ENCODE data around the gene WBP2.

Gene WBP2

DNA sequence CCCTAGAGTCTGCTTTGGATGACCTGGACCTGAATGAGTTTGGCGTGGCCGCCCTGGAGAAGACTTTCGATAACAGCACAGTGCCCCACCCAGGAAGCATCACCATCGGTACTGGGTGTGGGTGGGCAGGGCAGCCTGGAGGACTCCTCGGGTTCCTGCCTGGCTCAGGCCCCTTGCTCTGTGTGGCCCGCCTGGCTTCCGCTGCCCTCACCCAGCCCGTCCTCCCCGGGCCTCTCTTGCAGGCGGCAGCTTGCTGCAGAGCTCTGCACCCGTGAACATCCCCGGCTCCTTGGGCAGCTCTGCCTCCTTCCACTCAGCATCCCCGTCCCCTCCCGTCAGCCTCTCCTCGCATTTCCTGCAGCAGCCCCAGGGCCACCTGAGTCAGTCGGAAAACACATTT is 35.5 kb downstream of the WBP2 start:
- Histone ChIP-seq H3K9ac (ENCODE audit: low read length) (no peak overlapping the region), H3K18ac (ENCODE audit: low read length) (no peak overlapping the region), H3K79me2 (ENCODE audit: control insufficient read depth, insufficient read depth, low read length) (no peaks in the 10 kb centered on the region), H3K4ac (ENCODE audit: low read depth, low read length) (no peak overlapping the region), H4K8ac (ENCODE audit: low read depth, low read length) (no peak overlapping the region), H3K27me3 (ENCODE audit: insufficient read depth, low read length, poor library complexity) (no peaks in the 10 kb centered on the region), H3K56ac (ENCODE audit: low read length) (no peak overlapping the region), H2BK5ac (ENCODE audit: low read length) (no peak overlapping the region), H3K4me2 (ENCODE audit: low read length) (no peak overlapping the region), H3K27ac (ENCODE audit: low read depth, low read length) (no peak overlapping the region), H3K79me1 (ENCODE audit: low read length) (no peaks in the 10 kb centered on the region), H2AK5ac (ENCODE audit: low read length) (no peak overlapping the region), H3K4me1 (ENCODE audit: control insufficient read depth, low read depth, low read length) (no peaks in the 10 kb centered on the region), H3K36me3 (ENCODE audit: control insufficient read depth, insufficient read depth, low read length) (peaks cover 16% of the 10 kb centered on the region), H4K5ac (ENCODE audit: low read length) (no peak overlapping the region), H3K23ac (ENCODE audit: low read length) (no peak overlapping the region), H3K4me3 (ENCODE audit: low read length) (no peak overlapping the region), H2BK120ac (ENCODE audit: low read depth, low read length) (no peak overlapping the region), H2BK15ac (replicated peaks; ENCODE audit: low read depth) (no peak overlapping the region)
- DNase-seq, result no peak
- no CpG with 5 or more reads among the region's 16 CpGs for WGBS (ENCODE audit: extremely low coverage, insufficient coverage, low lambda C conversion rate)

DNA sequence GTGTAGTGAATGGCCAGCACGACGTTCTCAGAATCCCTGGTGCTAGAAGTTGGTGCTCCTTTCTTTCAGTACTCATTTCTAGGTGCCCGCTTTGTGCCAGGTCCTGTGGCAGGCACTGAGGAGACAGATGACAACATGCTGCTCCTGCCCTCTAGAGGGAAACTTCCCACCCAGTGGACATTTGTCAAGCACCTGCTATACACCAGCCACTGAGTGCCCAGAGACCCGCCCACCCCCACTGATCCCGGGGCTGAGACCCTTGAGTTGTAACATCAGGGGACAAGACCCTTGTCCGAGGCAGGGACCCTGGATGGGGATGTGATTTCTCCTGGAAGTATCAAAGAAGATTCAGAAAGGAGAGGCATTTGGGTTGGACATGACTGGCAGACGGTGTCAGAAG is 36.0 kb downstream of the WBP2 start:
- Histone ChIP-seq H3K9ac (ENCODE audit: low read length) (no peak overlapping the region), H3K27ac (ENCODE audit: low read depth, low read length) (no peak overlapping the region), H2BK5ac (ENCODE audit: low read length) (no peak overlapping the region), H3K4ac (ENCODE audit: low read depth, low read length) (no peak overlapping the region), H2AK5ac (ENCODE audit: low read length) (no peak overlapping the region), H2BK15ac (replicated peaks; ENCODE audit: low read depth) (no peak overlapping the region), H3K18ac (ENCODE audit: low read length) (no peak overlapping the region), H3K4me3 (ENCODE audit: low read length) (no peak overlapping the region), H4K5ac (ENCODE audit: low read length) (no peak overlapping the region), H3K36me3 (ENCODE audit: control insufficient read depth, insufficient read depth, low read length) (peaks cover 17% of the 10 kb centered on the region), H3K56ac (ENCODE audit: low read length) (no peak overlapping the region), H4K8ac (ENCODE audit: low read depth, low read length) (no peak overlapping the region), H3K79me2 (ENCODE audit: control insufficient read depth, insufficient read depth, low read length) (no peaks in the 10 kb centered on the region), H3K4me2 (ENCODE audit: low read length) (no peak overlapping the region), H3K27me3 (ENCODE audit: insufficient read depth, low read length, poor library complexity) (no peaks in the 10 kb centered on the region), H2BK120ac (ENCODE audit: low read depth, low read length) (no peak overlapping the region), H3K79me1 (ENCODE audit: low read length) (no peaks in the 10 kb centered on the region), H3K4me1 (ENCODE audit: control insufficient read depth, low read depth, low read length) (no peaks in the 10 kb centered on the region), H3K23ac (ENCODE audit: low read length) (no peak overlapping the region)
- no CpG with 5 or more reads among the region's 7 CpGs for WGBS (ENCODE audit: extremely low coverage, insufficient coverage, low lambda C conversion rate)
- no peak for DNase-seq

DNA sequence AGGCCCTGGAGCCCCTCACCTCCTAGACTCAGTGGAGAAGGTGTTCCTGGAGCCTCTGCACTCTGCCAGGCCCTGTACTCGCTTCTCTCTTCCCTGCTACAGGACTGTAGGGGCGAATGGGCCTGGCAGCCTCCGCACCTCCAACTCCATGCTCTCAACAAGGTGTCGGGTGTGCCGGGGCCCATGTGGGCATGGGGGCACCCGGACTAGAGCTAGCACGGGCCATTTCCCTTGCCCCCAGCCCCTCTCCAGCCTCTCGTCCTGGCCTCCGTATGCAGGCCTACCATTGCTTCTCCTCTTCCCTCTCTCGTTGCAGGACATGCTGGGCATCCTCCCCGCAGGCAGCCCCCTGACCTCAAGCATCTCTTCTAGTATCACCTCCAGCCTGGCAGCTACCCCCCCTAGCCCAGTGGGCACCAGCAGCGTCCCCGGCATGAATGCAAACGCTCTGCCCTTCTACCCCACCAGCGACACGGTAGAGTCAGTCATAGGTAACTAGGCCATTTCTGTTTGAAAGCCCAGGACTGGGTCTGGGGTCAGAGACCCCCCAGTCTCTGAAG is 36.7 kb downstream of the WBP2 start:
- no peaks in the 10 kb centered on the region for H3K27me3 ChIP-seq (ENCODE audit: insufficient read depth, low read length, poor library complexity)
- no CpG with 5 or more reads among the region's 16 CpGs for WGBS (ENCODE audit: extremely low coverage, insufficient coverage, low lambda C conversion rate)

DNA sequence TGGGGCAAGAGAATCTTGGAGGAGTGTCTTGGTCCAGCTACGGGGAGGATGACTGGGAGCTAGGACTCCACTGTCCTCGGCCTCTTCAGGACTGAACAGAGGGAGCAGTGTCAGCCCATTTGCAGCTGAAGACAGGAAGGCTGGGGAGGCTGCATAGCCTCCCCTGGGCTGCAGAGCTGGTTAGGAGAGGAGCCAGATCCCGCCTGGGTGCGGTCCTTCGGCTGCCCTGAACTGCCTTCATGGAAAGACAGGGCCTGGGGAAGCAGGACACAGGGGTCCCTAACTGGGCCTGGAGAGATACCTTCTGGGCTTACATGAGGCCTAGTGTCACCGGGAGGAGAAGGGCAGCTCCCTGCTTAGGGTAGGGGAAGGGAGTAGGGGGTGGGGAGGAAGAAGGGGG is 37.6 kb downstream of the WBP2 start:
- Histone ChIP-seq H3K4ac (ENCODE audit: low read depth, low read length) (no peak overlapping the region), H3K4me1 (ENCODE audit: control insufficient read depth, low read depth, low read length) (no peaks in the 10 kb centered on the region), H4K5ac (ENCODE audit: low read length) (no peak overlapping the region), H2BK15ac (replicated peaks; ENCODE audit: low read depth) (no peak overlapping the region), H3K4me2 (ENCODE audit: low read length) (no peak overlapping the region), H2BK120ac (ENCODE audit: low read depth, low read length) (no peak overlapping the region), H2BK5ac (ENCODE audit: low read length) (no peak overlapping the region), H3K27me3 (ENCODE audit: insufficient read depth, low read length, poor library complexity) (no peaks in the 10 kb centered on the region), H3K36me3 (ENCODE audit: control insufficient read depth, insufficient read depth, low read length) (peaks cover 25% of the 10 kb centered on the region), H3K23ac (ENCODE audit: low read length) (no peak overlapping the region), H2AK5ac (ENCODE audit: low read length) (no peak overlapping the region), H4K8ac (ENCODE audit: low read depth, low read length) (no peak overlapping the region), H3K18ac (ENCODE audit: low read length) (no peak overlapping the region), H3K79me2 (ENCODE audit: control insufficient read depth, insufficient read depth, low read length) (no peaks in the 10 kb centered on the region), H3K4me3 (ENCODE audit: low read length) (no peak overlapping the region), H3K27ac (ENCODE audit: low read depth, low read length) (no peak overlapping the region), H3K9ac (ENCODE audit: low read length) (no peak overlapping the region), H3K56ac (ENCODE audit: low read length) (no peak overlapping the region), H3K79me1 (ENCODE audit: low read length) (no peaks in the 10 kb centered on the region)
- no peak for DNase-seq
- WGBS (ENCODE audit: extremely low coverage, insufficient coverage, low lambda C conversion rate), result no CpG with 5 or more reads among the region's 6 CpGs

More for the DNA sequence above, 36.7 kb downstream of the WBP2 start:
- no peaks in the 10 kb centered on the region for H3K79me2 ChIP-seq (ENCODE audit: control insufficient read depth, insufficient read depth, low read length)
- H3K36me3 ChIP-seq (ENCODE audit: control insufficient read depth, insufficient read depth, low read length), result peaks cover 20% of the 10 kb centered on the region
- H3K18ac ChIP-seq (ENCODE audit: low read length), result no peak overlapping the region
- H3K56ac ChIP-seq (ENCODE audit: low read length), result no peak overlapping the region
- no peak overlapping the region for H3K4me3 ChIP-seq (ENCODE audit: low read length)
- no peak overlapping the region for H2AK5ac ChIP-seq (ENCODE audit: low read length)
- H2BK120ac ChIP-seq (ENCODE audit: low read depth, low read length), result no peak overlapping the region
- H3K79me1 ChIP-seq (ENCODE audit: low read length), result no peaks in the 10 kb centered on the region
- DNase-seq, result no peak
- H3K9ac ChIP-seq (ENCODE audit: low read length), result no peak overlapping the region
- H3K4me1 ChIP-seq (ENCODE audit: control insufficient read depth, low read depth, low read length), result no peaks in the 10 kb centered on the region
- no peak overlapping the region for H2BK5ac ChIP-seq (ENCODE audit: low read length)
- H3K23ac ChIP-seq (ENCODE audit: low read length), result no peak overlapping the region
- H3K4ac ChIP-seq (ENCODE audit: low read depth, low read length), result no peak overlapping the region
- no peak overlapping the region for H3K27ac ChIP-seq (ENCODE audit: low read depth, low read length)
- no peak overlapping the region for H4K5ac ChIP-seq (ENCODE audit: low read length)
- no peak overlapping the region for H2BK15ac ChIP-seq (replicated peaks; ENCODE audit: low read depth)
- H4K8ac ChIP-seq (ENCODE audit: low read depth, low read length), result no peak overlapping the region
- H3K4me2 ChIP-seq (ENCODE audit: low read length), result no peak overlapping the region

DNA sequence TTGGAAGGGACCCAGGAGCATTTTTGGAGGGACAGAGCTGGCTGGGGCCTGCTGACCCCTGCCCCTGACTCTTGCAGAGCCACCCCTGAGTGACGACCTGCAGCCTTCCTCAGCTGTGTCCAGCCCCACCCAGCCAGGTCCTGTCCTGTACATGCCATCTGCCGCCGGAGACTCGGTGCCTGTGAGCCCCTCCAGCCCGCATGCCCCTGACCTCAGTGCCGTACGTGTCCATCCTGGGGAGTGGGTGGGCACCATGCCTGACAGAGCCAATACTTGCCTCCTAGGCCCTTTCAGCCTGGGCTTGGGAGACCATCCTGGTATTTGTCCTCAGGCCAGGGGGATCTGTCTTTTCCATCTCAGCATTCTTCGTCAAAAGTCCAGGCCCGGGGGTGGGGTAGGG is 38.4 kb downstream of the WBP2 start:
- no CpG with 5 or more reads among the region's 9 CpGs for WGBS (ENCODE audit: extremely low coverage, insufficient coverage, low lambda C conversion rate)
- Histone ChIP-seq H4K8ac (ENCODE audit: low read depth, low read length) (no peak overlapping the region), H3K23ac (ENCODE audit: low read length) (no peak overlapping the region)

DNA sequence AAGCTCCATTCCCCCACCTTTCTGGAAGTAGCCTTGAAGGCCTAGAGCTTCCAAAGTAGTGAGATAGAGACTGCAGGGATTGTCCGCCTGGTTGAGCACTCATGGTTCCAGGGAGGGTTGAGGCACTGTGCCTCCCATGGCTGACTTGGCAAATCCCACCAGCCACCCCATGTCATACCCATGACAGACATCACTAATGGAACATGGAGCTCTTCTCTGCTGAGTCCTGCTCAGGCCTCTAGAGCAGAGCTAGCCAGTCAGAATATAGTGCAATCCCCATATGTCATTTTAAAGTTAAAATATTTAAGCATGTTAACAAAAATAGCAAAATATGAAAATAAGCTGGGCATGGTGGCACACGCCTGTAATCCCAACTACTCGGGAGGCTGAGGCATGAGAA is 39.7 kb downstream of the WBP2 start:
- Histone ChIP-seq H3K79me2 (ENCODE audit: control insufficient read depth, insufficient read depth, low read length) (no peaks in the 10 kb centered on the region), H3K4ac (ENCODE audit: low read depth, low read length) (no peak overlapping the region), H4K5ac (ENCODE audit: low read length) (no peak overlapping the region), H3K18ac (ENCODE audit: low read length) (no peak overlapping the region), H3K4me3 (ENCODE audit: low read length) (no peak overlapping the region), H3K56ac (ENCODE audit: low read length) (no peak overlapping the region), H2AK5ac (ENCODE audit: low read length) (no peak overlapping the region), H3K79me1 (ENCODE audit: low read length) (no peaks in the 10 kb centered on the region), H3K36me3 (ENCODE audit: control insufficient read depth, insufficient read depth, low read length) (peaks cover 24% of the 10 kb centered on the region), H3K27me3 (ENCODE audit: insufficient read depth, low read length, poor library complexity) (no peaks in the 10 kb centered on the region), H2BK120ac (ENCODE audit: low read depth, low read length) (no peak overlapping the region), H2BK5ac (ENCODE audit: low read length) (no peak overlapping the region), H2BK15ac (replicated peaks; ENCODE audit: low read depth) (no peak overlapping the region), H3K9ac (ENCODE audit: low read length) (no peak overlapping the region), H3K4me1 (ENCODE audit: control insufficient read depth, low read depth, low read length) (no peaks in the 10 kb centered on the region), H3K23ac (ENCODE audit: low read length) (no peak overlapping the region), H4K8ac (ENCODE audit: low read depth, low read length) (no peak overlapping the region), H3K27ac (ENCODE audit: low read depth, low read length) (no peak overlapping the region), H3K4me2 (ENCODE audit: low read length) (no peak overlapping the region)
- no peak for DNase-seq
- no CpG with 5 or more reads among the region's 3 CpGs for WGBS (ENCODE audit: extremely low coverage, insufficient coverage, low lambda C conversion rate)

More for the DNA sequence above, 38.4 kb downstream of the WBP2 start:
- H3K27me3 ChIP-seq (ENCODE audit: insufficient read depth, low read length, poor library complexity), result no peaks in the 10 kb centered on the region
- H3K36me3 ChIP-seq (ENCODE audit: control insufficient read depth, insufficient read depth, low read length), result peaks cover 25% of the 10 kb centered on the region
- H3K79me1 ChIP-seq (ENCODE audit: low read length), result no peaks in the 10 kb centered on the region
- no peak overlapping the region for H3K18ac ChIP-seq (ENCODE audit: low read length)
- H3K56ac ChIP-seq (ENCODE audit: low read length), result no peak overlapping the region
- no peak overlapping the region for H4K5ac ChIP-seq (ENCODE audit: low read length)
- no peak overlapping the region for H3K27ac ChIP-seq (ENCODE audit: low read depth, low read length)
- H2BK15ac ChIP-seq (replicated peaks; ENCODE audit: low read depth), result no peak overlapping the region
- DNase-seq, result no peak
- H2AK5ac ChIP-seq (ENCODE audit: low read length), result no peak overlapping the region
- H3K4me1 ChIP-seq (ENCODE audit: control insufficient read depth, low read depth, low read length), result no peaks in the 10 kb centered on the region
- H3K9ac ChIP-seq (ENCODE audit: low read length), result no peak overlapping the region
- H2BK120ac ChIP-seq (ENCODE audit: low read depth, low read length), result no peak overlapping the region
- no peak overlapping the region for H3K4me2 ChIP-seq (ENCODE audit: low read length)
- H2BK5ac ChIP-seq (ENCODE audit: low read length), result no peak overlapping the region
- H3K79me2 ChIP-seq (ENCODE audit: control insufficient read depth, insufficient read depth, low read length), result no peaks in the 10 kb centered on the region
- no peak overlapping the region for H3K4me3 ChIP-seq (ENCODE audit: low read length)
- H3K4ac ChIP-seq (ENCODE audit: low read depth, low read length), result no peak overlapping the region
